PFSK-1 (cell line): ENCODE results near the gene ATRAID.

Experiments
- FOXP2 ChIP-seq: optimal IDR thresholded peaks from 2 replicates; pipeline ENCODE3; 2011; ENCODE audit warnings: borderline replicate concordance, control low read depth, inconsistent platforms; ENCODE audit not compliant: insufficient read depth; ENCODE audit errors: extremely low read length, extremely low read depth
- POLR2AphosphoS5 ChIP-seq: IDR thresholded peaks from 2 replicates; pipeline ENCODE4 v1.6.1; 2012; ENCODE audit warnings: low read depth, mild to moderate bottlenecking, control low read depth, low read length, moderate library complexity
- SIN3A ChIP-seq: IDR thresholded peaks from 2 replicates; pipeline ENCODE4 v1.6.1; 2012; ENCODE audit warnings: mild to moderate bottlenecking, low read length, moderate library complexity, borderline replicate concordance; ENCODE audit not compliant: insufficient read depth
- TAF1 ChIP-seq: IDR thresholded peaks from 2 replicates; pipeline ENCODE4 v1.6.1; 2012; ENCODE audit warnings: low read length, control low read depth, borderline replicate concordance; ENCODE audit not compliant: insufficient read depth
- TF ChIP-seq, protein P1 (sequence below), 2 experiments: IDR thresholded peaks; 2 replicates each; pipeline versions ENCODE4 v1.6.1 to v1.8.0; 2011 to 2012; ENCODE audit warnings: low read depth in 2 of 2, low read length in 2 of 2, control low read depth in 1 of 2, inconsistent platforms in 1 of 2, mild to moderate bottlenecking in 1 of 2, moderate library complexity in 1 of 2; ENCODE audit not compliant: insufficient read depth in 1 of 2

DNA sequence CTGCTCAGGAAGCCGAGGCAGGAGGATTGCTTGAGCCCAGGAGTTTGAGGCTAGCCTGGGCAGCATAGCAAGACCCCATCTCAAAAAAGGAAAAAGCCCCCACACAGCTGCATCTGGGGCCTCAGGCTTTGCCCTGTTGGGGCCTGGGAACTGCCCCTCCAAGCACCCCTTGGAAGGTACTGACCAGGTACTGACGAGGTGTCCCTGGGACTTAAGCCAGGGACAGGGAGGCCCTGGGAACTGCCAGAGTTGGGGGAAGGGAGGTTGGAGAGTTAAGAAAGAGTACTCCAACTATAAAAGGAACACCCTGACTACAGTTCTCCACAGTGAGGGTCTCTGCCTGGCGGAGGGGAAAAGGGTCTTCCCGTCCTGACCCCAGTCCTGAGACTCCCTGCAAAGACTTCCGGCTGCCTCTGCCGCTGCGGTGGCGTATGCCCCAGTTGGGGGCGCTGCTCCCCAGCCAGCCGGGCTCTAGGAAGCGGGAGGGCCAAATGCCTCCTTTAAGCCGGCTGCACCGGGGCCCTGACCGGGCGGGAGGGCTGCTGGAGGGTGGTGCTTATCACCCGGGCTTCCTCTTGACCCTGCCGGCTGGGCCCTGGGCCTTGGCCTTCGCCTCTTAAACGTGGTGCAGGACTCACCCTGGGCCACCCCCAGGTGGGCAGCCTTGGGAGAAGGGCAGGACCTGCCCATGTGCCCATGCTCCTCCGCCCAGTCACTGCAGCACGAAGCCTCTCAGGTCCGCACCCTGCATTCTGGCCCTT lies 38.2 kb downstream of the ATRAID start:
- no peak for TF ChIP-seq TAF1
- TF ChIP-seq, protein P1, sequence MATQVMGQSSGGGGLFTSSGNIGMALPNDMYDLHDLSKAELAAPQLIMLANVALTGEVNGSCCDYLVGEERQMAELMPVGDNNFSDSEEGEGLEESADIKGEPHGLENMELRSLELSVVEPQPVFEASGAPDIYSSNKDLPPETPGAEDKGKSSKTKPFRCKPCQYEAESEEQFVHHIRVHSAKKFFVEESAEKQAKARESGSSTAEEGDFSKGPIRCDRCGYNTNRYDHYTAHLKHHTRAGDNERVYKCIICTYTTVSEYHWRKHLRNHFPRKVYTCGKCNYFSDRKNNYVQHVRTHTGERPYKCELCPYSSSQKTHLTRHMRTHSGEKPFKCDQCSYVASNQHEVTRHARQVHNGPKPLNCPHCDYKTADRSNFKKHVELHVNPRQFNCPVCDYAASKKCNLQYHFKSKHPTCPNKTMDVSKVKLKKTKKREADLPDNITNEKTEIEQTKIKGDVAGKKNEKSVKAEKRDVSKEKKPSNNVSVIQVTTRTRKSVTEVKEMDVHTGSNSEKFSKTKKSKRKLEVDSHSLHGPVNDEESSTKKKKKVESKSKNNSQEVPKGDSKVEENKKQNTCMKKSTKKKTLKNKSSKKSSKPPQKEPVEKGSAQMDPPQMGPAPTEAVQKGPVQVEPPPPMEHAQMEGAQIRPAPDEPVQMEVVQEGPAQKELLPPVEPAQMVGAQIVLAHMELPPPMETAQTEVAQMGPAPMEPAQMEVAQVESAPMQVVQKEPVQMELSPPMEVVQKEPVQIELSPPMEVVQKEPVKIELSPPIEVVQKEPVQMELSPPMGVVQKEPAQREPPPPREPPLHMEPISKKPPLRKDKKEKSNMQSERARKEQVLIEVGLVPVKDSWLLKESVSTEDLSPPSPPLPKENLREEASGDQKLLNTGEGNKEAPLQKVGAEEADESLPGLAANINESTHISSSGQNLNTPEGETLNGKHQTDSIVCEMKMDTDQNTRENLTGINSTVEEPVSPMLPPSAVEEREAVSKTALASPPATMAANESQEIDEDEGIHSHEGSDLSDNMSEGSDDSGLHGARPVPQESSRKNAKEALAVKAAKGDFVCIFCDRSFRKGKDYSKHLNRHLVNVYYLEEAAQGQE (IDR thresholded peaks at IDR 0.05; ENCODE audit: insufficient read depth in 1 of 2, low read depth in 2 of 2, low read length in 2 of 2): no peak
- TF ChIP-seq SIN3A: no peak
- TF ChIP-seq POLR2AphosphoS5: no peak
- TF ChIP-seq FOXP2: peak; percentile 39
